PFSK-1 (cell line): ENCODE measurements around the gene COQ10B.

Experiments
- FOXP2 ChIP-seq: optimal IDR thresholded peaks from 2 replicates; pipeline ENCODE3; 2011; ENCODE audit warnings: borderline replicate concordance, control low read depth, inconsistent platforms; ENCODE audit not compliant: insufficient read depth; ENCODE audit errors: extremely low read length, extremely low read depth
- REST ChIP-seq, 2 experiments: IDR thresholded peaks; 2 replicates each; pipeline versions ENCODE4 v1.6.1 to v1.8.0; 2011 to 2012; ENCODE audit warnings: low read depth in 2 of 2, low read length in 2 of 2, control low read depth in 1 of 2, inconsistent platforms in 1 of 2, mild to moderate bottlenecking in 1 of 2, moderate library complexity in 1 of 2; ENCODE audit not compliant: insufficient read depth in 1 of 2
- SIN3A ChIP-seq: IDR thresholded peaks from 2 replicates; pipeline ENCODE4 v1.6.1; 2012; ENCODE audit warnings: mild to moderate bottlenecking, low read length, moderate library complexity, borderline replicate concordance; ENCODE audit not compliant: insufficient read depth
- TAF1 ChIP-seq: IDR thresholded peaks from 2 replicates; pipeline ENCODE4 v1.6.1; 2012; ENCODE audit warnings: low read length, control low read depth, borderline replicate concordance; ENCODE audit not compliant: insufficient read depth

- TF ChIP-seq REST (IDR thresholded peaks at IDR 0.05; ENCODE audit: insufficient read depth in 1 of 2, low read depth in 2 of 2, low read length in 2 of 2) = no peak
- no peak for TF ChIP-seq FOXP2
- TF ChIP-seq SIN3A = no peak
- TF ChIP-seq TAF1 = no peak
These were observed 26.4 kb upstream of the COQ10B start for GRCh38 chr2:197426723-197427603.
